Testis (tissue), 3 donors: ENCODE measurements around the gene DDX1. TPM values are rescaled to one million over a fixed set of nuclear protein-coding genes. Genes with fewer than 3 reads are reported as not detected.

Experiments used
- DNase-seq: peaks from one replicate; pipeline ENCODE4 v3.0.0-alpha.2; 2019
- H3K27ac ChIP-seq, 2 donors: fragments of 200-600 bp; sonication (generic); one replicate each; pipeline ENCODE4 v1.5.1; 2019
- H3K27me3 ChIP-seq: fragments of 200-600 bp; sonication (generic); one replicate; pipeline ENCODE4 v1.5.1; 2019
- H3K36me3 ChIP-seq: fragments of 200-600 bp; sonication (generic); one replicate; pipeline ENCODE4 v1.5.1; 2017; ENCODE audit warnings: low read depth; ENCODE audit errors: missing control alignments
- H3K4me1 ChIP-seq: fragments of 200-600 bp; sonication (generic); one replicate; pipeline ENCODE4 v1.5.1; 2019
- H3K4me3 ChIP-seq, 2 donors: fragments of 200-600 bp; sonication (generic); one replicate each; pipeline ENCODE4 v1.5.1; 2017 to 2019
- H3K9me3 ChIP-seq: fragments of 200-600 bp; sonication (generic); one replicate; pipeline ENCODE4 v1.5.1; 2017
- CTCF ChIP-seq, 3 experiments: fragments of 450-650 bp in 2 of 3; fragments of 200-600 bp in 1 of 3; sonication (generic) in 1 of 3; IDR thresholded peaks; one replicate each; pipeline ENCODE4 v1.5.1; 2016 to 2019; ENCODE audit warnings: antibody characterized with exemption in 3 of 3, mild to moderate bottlenecking in 2 of 3, moderate library complexity in 1 of 3
- POLR2A ChIP-seq: fragments of 450-650 bp; IDR thresholded peaks from one replicate; pipeline ENCODE4 v1.6.1; 2017; ENCODE audit warnings: antibody characterized with exemption, mild to moderate bottlenecking, moderate library complexity
- WGBS, 2 donors: methylation state at CpG; one replicate each; pipeline ENCODE4 v1.1.5; 2018; 5-methylcytosine and 5-hydroxymethylcytosine counted together
- intact Hi-C: fragments of 100-400 bp; cut with DNase I; formaldehyde crosslinking; loops from one replicate; pipeline ENCODE4 v1.15.1; 2023; ENCODE audit warnings: low total_unique reads
- polyA plus RNA-seq: library from polyadenylated mRNA; stranded (reverse); fragments of 350-450 nt; fragmentation: Illumina TruSeq; extraction: RNeasy Lipid Tissue Mini Kit (QIAGEN cat#74804); gene quantifications from one replicate; pipeline ENCODE4 v1.2.3, GENCODE V29; 2014; ENCODE audit warnings: low read depth, low replicate concordance; ENCODE audit not compliant: insufficient read depth
- total RNA-seq, 2 donors: library from RNA; depleted of rRNA; stranded (reverse); fragments of >200 nt; gene quantifications; one replicate each; pipeline ENCODE4 v1.2.3, GENCODE V29; 2016

DDX1 gene
- total and polyA plus RNA-seq, 3 donors from 2014 or later, result 60.4 to 66.9 (median 65.0) TPM

- TF ChIP-seq POLR2A (no peak), CTCF (IDR thresholded peaks at IDR 0.05) (no peak)
- Histone ChIP-seq H3K4me1 (no peaks in the 10 kb centered on the region), H3K27me3 (no peaks in the 10 kb centered on the region), H3K4me3 (no peak overlapping the region), H3K27ac (no peak overlapping the region), H3K9me3 (no peaks in the 10 kb centered on the region), H3K36me3 (no peaks in the 10 kb centered on the region)
- WGBS, 2 donors, result 90 to 93% methylated on average over 7 of the region's 7 CpGs
- no peak for DNase-seq
- intact Hi-C loops, result no loop called here
Observed at GRCh38 chr2:15655123-15655887, 63.6 kb downstream of the DDX1 start.

DNA sequence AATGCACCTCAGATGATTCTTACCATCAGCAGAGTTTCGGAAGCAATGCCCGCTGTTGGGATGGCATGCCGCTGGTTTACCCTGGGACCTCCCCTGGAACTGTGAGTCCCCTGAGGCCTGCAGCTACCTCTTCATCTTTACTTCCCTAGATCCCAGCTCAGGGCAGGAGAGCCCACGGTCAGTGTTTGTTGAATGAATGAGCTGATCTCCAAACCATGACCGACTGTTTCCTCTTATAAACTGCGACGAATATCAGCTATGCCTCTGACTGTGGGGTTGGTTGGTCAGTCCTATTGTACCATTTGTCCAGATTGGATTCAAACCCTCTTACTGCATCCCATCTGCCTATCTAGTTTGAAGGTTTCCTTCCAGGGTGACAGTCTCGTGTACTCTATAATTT, 64.4 kb downstream of the DDX1 start:
- Histone ChIP-seq H3K9me3 (no peaks in the 10 kb centered on the region), H3K4me3 (no peak overlapping the region), H3K27ac (no peak overlapping the region), H3K36me3 (no peaks in the 10 kb centered on the region), H3K4me1 (no peaks in the 10 kb centered on the region), H3K27me3 (no peaks in the 10 kb centered on the region)
- TF ChIP-seq POLR2A (no peak), CTCF (IDR thresholded peaks at IDR 0.05) (no peak)
- DNase-seq, result no peak
- intact Hi-C loops, result no loop called here
- 95% methylated on average over 8 of the region's 8 CpGs for WGBS, 2 donors

DNA sequence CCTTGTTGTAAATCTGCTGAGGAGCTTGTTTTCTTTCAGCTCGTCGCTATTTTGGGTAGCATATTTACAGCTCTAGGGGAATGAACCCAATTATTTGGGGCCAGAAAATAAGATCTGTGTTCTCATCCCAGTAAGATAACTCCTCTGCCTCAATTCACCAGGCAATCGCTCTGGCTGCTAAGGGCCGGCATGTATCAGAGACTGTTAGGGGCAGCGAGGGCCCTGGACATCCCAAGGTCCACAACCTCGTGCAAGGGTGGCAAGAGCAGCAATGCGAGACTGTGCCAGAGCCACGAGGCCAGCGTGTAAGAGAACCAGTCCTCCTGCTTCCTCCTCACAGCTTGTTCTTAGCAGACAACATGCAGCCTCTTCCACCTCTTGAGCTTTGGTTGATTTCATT, 66.1 kb downstream of the DDX1 start:
- no peaks in the 10 kb centered on the region for H3K27me3 ChIP-seq
- no peak for DNase-seq
- H3K4me1 ChIP-seq, result no peaks in the 10 kb centered on the region
- intact Hi-C loops, result no loop called here
- no peaks in the 10 kb centered on the region for H3K9me3 ChIP-seq
- no peak overlapping the region for H3K27ac ChIP-seq
- 85 to 88% methylated on average over 9 of the region's 9 CpGs for WGBS, 2 donors
- no peaks in the 10 kb centered on the region for H3K36me3 ChIP-seq
- no peak for TF ChIP-seq CTCF (IDR thresholded peaks at IDR 0.05)
- TF ChIP-seq POLR2A, result no peak
- H3K4me3 ChIP-seq, result no peak overlapping the region

- intact Hi-C loops, result no loop called here
- TF ChIP-seq CTCF (IDR thresholded peaks at IDR 0.05), result no peak
- no peak for TF ChIP-seq POLR2A
- Histone ChIP-seq H3K27ac (no peak overlapping the region), H3K27me3 (no peaks in the 10 kb centered on the region), H3K9me3 (no peaks in the 10 kb centered on the region), H3K4me1 (no peaks in the 10 kb centered on the region), H3K4me3 (no peak overlapping the region), H3K36me3 (no peaks in the 10 kb centered on the region)
- WGBS, 2 donors, result 96 to 97% methylated on average over 4 of the region's 4 CpGs
- no peak for DNase-seq
Observed at GRCh38 chr2:15658911-15659310, 67.2 kb downstream of the DDX1 start.
